Mononuclear cell (primary cell): Measurements from ENCODE around the gene GRB7. TPM values are rescaled to one million over a fixed set of nuclear protein-coding genes. Genes with fewer than 3 reads are reported as not detected.
"Not testable (repeated sequence)": the region's sequence is repeated elsewhere in the genome, so short reads cannot be mapped to it uniquely, and the experiment has no call there.

Source experiments
- H3K27me3 ChIP-seq: 2 replicates; pipeline ENCODE4 v1.6.0; 2011; ENCODE audit warnings: low read length, control low read depth; ENCODE audit not compliant: insufficient read depth
- H3K4me1 ChIP-seq: 2 replicates; pipeline ENCODE4 v1.5.1; 2011; ENCODE audit warnings: mild to moderate bottlenecking, low read length, control low read depth; ENCODE audit not compliant: insufficient read depth
- H3K4me3 ChIP-seq: 2 replicates; pipeline ENCODE4 v1.5.1; 2011; ENCODE audit warnings: mild to moderate bottlenecking, low read length, moderate library complexity
- H3K9me3 ChIP-seq: 2 replicates; pipeline ENCODE4 v1.5.1; 2011; ENCODE audit warnings: low read depth, mild to moderate bottlenecking, control low read depth, low read length
- total RNA-seq: library from RNA; depleted of rRNA; stranded (reverse); fragments of >200 nt; gene quantifications from one replicate; pipeline ENCODE4 v1.2.3, GENCODE V29; 2012

GRB7 gene
- total RNA-seq, result not detected

GRCh38 chr17:39737760-39738567 is at the start of gene GRB7:
GRB7 (plus strand) TSS chr17:39737938; CDS start chr17:39742302, 4,364 bp downstream.
- Histone ChIP-seq H3K27me3 (peaks cover 32% of the 10 kb centered on the region), H3K9me3 (no peaks in the 10 kb centered on the region), H3K4me3 (no peak within 1 kb of the TSS), H3K4me1 (peaks cover 19% of the 10 kb centered on the region)

- Histone ChIP-seq H3K9me3 (no peaks in the 10 kb centered on the region), H3K4me3 (peak overlapping the region; percentile 91), H3K27me3 (no peaks in the 10 kb centered on the region), H3K4me1 (peaks cover 17% of the 10 kb centered on the region)
Observed at GRCh38 chr17:39688475-39688835, 49.3 kb upstream of the GRB7 start.

DNA sequence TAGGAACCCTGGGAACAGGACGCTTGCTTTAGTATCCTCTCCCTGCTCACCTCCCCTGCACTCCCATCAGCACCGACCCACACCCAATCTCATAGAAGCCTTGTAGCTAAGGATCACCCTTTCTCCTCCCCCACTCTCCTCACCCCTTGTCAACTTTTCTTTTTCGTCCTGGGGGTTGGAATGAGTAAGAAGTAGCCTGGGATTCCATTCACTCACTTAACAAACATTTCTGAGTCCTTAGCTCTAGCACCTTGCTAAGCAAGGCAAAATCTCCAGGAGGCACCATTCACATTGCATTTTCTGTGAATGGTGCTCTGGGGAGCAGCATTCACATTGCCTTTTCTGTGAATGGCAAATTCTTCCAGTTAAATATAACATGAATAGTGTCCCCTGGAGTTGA is 48.8 kb upstream of the GRB7 start:
- Histone ChIP-seq H3K4me1 (peaks cover 17% of the 10 kb centered on the region), H3K27me3 (no peaks in the 10 kb centered on the region), H3K9me3 (no peaks in the 10 kb centered on the region), H3K4me3 (no peak overlapping the region)

GRCh38 chr17:39694593-39694992 is 43.1 kb upstream of the GRB7 start:
- H3K9me3 ChIP-seq, result no peaks in the 10 kb centered on the region
- peaks cover 12% of the 10 kb centered on the region for H3K27me3 ChIP-seq
- peaks cover under 1% of the 10 kb centered on the region for H3K4me1 ChIP-seq
- H3K4me3 ChIP-seq, result no peak overlapping the region

- H3K27me3 ChIP-seq, result peaks cover 16% of the 10 kb centered on the region
- peaks cover 3% of the 10 kb centered on the region for H3K4me1 ChIP-seq
- no peaks in the 10 kb centered on the region for H3K9me3 ChIP-seq
- no peak overlapping the region for H3K4me3 ChIP-seq
Observed at GRCh38 chr17:39695089-39695474, 42.7 kb upstream of the GRB7 start.

DNA sequence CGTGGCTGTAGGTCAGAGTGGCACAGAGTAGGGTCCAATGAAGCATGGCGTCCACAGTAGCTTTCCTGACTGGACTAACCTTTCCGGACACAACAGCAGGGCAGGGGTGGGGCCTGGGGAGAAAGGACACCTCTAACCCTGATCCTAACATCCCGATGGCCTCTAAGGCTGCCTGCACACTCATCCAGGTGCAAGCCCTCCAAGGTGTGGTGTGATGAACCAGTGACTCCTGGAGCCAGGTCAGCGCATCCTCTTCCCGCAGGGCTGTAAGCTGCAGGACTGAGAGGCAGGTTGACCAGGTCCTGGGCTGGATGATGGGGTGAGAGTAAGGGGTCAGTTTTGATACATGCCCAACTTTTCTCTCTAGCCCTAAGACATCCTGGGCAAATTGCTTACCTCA is 41.0 kb upstream of the GRB7 start:
- peaks cover 31% of the 10 kb centered on the region for H3K27me3 ChIP-seq
- H3K4me1 ChIP-seq, result peaks cover 3% of the 10 kb centered on the region
- H3K4me3 ChIP-seq, result no peak overlapping the region
- H3K9me3 ChIP-seq, result no peaks in the 10 kb centered on the region

- Histone ChIP-seq H3K27me3 (peaks cover 32% of the 10 kb centered on the region), H3K4me1 (peaks cover 3% of the 10 kb centered on the region), H3K4me3 (no peak overlapping the region), H3K9me3 (no peaks in the 10 kb centered on the region)
Observed at GRCh38 chr17:39697961-39698360, 39.8 kb upstream of the GRB7 start.

- not testable (repeated sequence) for H3K9me3 ChIP-seq, H3K4me1 ChIP-seq, H3K4me3 ChIP-seq
- H3K27me3 ChIP-seq, result peaks cover 32% of the 10 kb centered on the region
Observed at GRCh38 chr17:39699157-39699817, 38.5 kb upstream of the GRB7 start.

- Histone ChIP-seq H3K27me3 (peaks cover 32% of the 10 kb centered on the region), H3K4me1 (peaks cover 3% of the 10 kb centered on the region), H3K4me3 (no peak within 1 kb of the TSS), H3K9me3 (no peaks in the 10 kb centered on the region)
Observed at GRCh38 chr17:39699818-39700147, 38.0 kb upstream of the GRB7 start, which contains the start of gene ERBB2. ERBB2 (plus strand) TSS chr17:39700064; CDS start chr17:39700239, 175 bp downstream.

GRCh38 chr17:39700148-39700987 is 37.4 kb upstream of the GRB7 start:
- H3K27me3 ChIP-seq, result peaks cover 32% of the 10 kb centered on the region
- peaks cover 3% of the 10 kb centered on the region for H3K4me1 ChIP-seq
- H3K4me3 ChIP-seq, result no peak overlapping the region
- H3K9me3 ChIP-seq, result no peaks in the 10 kb centered on the region

DNA sequence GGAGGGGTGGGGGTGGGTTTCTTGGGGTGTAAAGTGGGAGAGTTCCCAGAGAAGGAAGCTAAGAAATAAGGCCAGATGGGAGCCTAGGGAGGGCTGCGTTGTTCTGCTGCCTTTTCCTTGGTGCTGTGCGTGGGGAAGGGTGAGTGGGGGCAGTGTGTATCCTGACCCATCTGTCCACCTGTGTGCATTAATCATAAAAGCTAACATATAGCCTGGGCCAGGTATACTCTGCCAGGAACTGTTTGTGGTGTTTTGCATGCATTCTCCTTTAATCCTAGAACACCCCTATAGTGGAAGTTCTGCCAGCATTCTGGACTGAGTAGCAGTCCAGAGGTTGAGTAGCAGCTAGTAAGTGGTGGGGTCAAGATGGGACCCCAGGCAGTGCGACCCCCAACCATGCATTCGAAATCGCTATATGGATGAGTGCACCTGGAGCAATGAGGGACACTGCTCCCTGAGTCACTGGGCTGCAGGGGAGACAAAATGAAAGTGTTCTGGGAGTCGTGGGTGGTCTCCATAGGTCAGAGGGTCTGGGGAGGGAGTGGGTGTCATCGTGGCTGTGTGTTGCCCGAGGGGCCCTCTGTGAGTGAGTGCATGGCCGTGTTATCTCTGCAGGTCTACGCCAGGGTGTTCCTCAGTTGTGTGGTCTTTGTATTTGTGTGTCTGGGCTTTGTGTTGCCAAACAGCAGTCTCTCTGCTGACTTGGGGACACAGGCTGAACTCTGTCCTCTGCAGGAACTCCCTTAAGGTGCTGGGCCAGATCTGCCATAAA is 36.5 kb upstream of the GRB7 start:
- no peak overlapping the region for H3K4me3 ChIP-seq
- H3K9me3 ChIP-seq, result no peaks in the 10 kb centered on the region
- H3K4me1 ChIP-seq, result peaks cover 4% of the 10 kb centered on the region
- peaks cover 32% of the 10 kb centered on the region for H3K27me3 ChIP-seq

DNA sequence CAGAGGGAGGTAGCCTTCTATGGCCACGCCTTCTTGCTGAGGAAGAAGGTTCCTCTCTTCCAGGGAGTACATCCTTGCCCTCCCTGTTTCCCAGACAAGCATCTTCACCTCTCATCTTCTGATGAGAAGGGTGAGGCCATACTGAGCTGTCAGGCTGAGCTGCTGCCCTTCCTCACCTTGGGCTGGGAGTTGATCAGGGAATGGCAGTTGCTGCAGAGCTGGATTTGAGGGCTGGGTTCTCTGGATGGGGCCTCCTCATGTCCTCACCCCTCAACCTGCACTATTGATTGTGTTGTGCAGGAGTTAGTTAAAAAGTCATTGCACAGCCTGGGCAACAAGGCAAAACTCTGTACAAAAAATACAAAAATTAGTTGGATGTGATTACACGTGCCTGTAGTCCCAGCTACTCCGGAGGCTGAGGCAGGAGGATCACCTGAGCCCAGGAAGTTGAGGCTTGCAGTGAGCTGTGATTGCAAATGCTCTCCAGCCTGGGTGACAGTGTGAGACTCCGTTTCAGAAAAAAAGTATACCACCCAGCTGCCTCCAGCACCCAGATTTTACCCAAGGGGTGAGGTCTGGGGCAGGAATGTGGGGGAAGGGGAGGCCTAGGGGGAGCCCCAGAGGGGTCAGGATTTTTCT is 35.8 kb upstream of the GRB7 start:
- Histone ChIP-seq H3K4me3 (no peak overlapping the region), H3K4me1 (peaks cover 11% of the 10 kb centered on the region), H3K9me3 (no peaks in the 10 kb centered on the region), H3K27me3 (peaks cover 32% of the 10 kb centered on the region)

- H3K4me1 ChIP-seq, result peaks cover 23% of the 10 kb centered on the region
- H3K9me3 ChIP-seq, result no peaks in the 10 kb centered on the region
- H3K4me3 ChIP-seq, result no peak overlapping the region
- peaks cover 32% of the 10 kb centered on the region for H3K27me3 ChIP-seq
Observed at GRCh38 chr17:39702901-39703893, 34.5 kb upstream of the GRB7 start.
